ENCODE results near the gene AGAP5.
"Not testable (repeated sequence)": the region's sequence is repeated elsewhere in the genome, so short reads cannot be mapped to it uniquely, and the experiment has no call there.

Gene AGAP5

GRCh38 chr10:73714483-73714882, 16.6 kb upstream of the AGAP5 start:
- not testable (repeated sequence) for DNase-seq (ENCODE audit: low read depth)

DNA sequence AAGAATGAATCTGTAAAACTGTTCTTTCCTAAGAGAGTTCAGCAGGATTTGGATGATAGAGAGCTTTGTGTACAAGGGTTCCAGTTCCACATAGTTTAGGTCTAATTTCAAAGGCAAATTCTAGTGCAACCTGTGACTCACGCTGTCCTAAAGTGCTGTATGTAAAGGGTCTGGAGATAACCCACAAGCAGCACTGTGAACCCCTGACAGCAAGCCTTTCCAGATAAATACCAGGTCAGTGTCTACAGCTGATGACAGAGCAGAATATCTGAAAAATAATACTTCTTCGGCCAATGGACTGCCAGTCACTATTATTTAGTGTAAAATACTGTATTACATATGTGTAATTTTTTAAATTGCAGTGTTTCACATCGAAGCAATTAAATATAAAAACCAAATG, 16.0 kb upstream of the AGAP5 start:
- DNase-seq (ENCODE audit: low read depth): not testable (repeated sequence)

DNA sequence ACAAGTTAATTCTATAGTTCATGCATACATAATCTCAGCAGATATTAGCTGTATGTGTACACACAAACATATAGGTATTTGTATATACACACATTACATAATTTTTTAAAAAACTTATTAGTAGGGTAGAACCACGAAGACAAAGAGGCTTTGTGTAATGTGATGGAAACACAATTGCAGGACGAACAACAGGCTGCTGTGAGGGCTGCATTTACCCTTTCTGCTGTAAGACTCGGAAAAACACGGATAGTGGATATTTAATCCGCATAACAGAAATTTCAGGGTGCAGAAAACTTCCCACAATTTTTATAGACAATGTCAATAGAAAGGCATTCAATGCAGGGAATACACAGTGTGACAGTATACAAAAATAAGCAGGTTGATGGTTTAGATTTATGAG, 13.8 kb upstream of the AGAP5 start:
- not testable (repeated sequence) for DNase-seq (ENCODE audit: low read depth)

DNA sequence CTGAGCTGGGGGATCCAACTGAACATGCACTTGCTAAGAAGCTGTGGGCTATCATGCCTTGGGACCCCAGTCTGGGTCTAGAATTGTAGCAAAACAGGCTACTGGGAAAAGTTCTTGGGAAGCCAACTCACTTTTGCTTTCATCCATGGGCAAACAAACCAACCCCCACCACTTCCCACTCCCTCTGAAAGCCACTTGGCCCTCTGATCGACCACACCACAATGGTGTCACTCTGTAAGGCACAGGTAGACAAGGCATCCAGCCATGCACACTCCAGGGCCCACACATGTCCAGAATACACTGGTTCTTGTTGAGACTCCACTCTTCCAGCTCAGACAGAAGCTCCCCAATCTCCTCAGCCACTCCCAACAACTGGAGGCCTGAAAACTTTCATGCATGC, 10.2 kb upstream of the AGAP5 start:
- not testable (repeated sequence) for DNase-seq (ENCODE audit: low read depth)

GRCh38 chr10:73707628-73708027, 9.7 kb upstream of the AGAP5 start:
- not testable (repeated sequence) for DNase-seq (ENCODE audit: low read depth)

GRCh38 chr10:73706488-73706887, 8.6 kb upstream of the AGAP5 start:
- DNase-seq (ENCODE audit: low read depth): not testable (repeated sequence)

DNA sequence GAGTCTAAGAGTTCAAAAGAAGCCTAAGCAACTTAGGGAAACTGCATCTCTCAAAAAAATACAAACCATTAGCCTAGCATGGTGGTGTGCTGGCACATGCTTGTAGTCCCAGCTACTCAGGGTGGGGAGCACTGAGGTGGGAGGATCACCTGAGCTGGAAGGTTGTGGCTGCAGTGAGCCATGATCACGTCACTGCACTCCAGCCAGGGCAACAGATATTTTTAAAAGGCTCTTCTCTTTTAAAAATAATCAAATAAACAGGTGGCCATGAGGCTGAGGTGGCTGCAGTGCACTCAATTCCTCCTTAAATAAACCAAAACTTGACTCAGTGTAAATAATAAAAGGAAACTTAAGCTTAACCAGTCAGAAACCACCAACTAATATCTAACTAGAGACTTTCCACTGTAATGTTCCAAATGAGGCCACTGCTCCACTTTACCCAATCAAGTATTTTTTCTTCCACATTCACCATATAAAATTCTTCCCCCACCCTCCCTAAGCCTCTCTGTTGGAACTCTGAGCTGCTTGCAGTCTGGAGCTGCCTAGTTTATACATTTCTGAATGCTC, 7.7 kb upstream of the AGAP5 start:
- DNase-seq (ENCODE audit: low read depth): not testable (repeated sequence)

DNA sequence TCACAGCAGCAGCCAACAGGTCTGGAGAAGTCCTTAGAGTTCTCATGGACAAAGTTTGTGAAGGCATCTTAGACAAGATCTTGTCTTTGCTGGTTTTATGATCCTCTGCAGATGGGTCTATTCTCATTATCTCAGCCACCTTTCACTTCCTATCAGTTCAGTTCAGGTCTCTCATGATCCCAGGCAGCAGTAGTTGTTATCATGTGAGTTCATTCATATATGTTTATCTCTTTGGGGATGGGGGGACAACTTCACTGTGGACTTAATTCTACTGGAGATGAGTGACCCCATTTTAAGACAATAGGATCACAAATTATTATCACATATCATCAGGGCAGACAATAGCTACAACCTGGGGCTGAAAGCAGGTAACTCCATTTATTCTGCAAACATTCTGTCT, 6.0 kb upstream of the AGAP5 start:
- not testable (repeated sequence) for DNase-seq (ENCODE audit: low read depth)

DNA sequence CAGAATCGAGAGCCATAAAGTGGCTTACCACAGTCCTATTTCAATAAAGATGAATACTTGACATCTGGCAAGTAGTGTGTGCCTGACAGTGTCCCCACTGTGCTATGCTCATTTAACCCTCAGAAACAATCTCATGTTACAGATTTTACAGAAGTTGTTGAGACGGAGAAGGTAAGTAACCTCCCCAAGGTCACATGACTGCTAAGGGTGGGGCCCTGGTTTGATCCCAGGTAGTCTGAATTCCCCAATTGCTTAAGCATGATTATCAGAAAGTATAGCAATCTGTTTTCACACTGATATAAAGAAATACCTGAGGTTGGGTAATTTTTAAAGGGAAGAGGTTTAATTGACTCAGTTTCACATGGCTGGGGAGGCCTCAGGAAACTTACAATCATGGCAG, 910 bp upstream of the AGAP5 start:
- DNase-seq (ENCODE audit: low read depth): not testable (repeated sequence)

- DNase-seq (ENCODE audit: low read depth): not testable (repeated sequence)
Measured at GRCh38 chr10:73695302-73695701, 2.6 kb downstream of the AGAP5 start.

GRCh38 chr10:73690755-73691154, 7.2 kb downstream of the AGAP5 start:
- not testable (repeated sequence) for DNase-seq (ENCODE audit: low read depth)

GRCh38 chr10:73689596-73689995, 8.3 kb downstream of the AGAP5 start:
- not testable (repeated sequence) for DNase-seq (ENCODE audit: low read depth)

- not testable (repeated sequence) for DNase-seq (ENCODE audit: low read depth)
Measured at GRCh38 chr10:73687641-73688040, 10.3 kb downstream of the AGAP5 start.

DNA sequence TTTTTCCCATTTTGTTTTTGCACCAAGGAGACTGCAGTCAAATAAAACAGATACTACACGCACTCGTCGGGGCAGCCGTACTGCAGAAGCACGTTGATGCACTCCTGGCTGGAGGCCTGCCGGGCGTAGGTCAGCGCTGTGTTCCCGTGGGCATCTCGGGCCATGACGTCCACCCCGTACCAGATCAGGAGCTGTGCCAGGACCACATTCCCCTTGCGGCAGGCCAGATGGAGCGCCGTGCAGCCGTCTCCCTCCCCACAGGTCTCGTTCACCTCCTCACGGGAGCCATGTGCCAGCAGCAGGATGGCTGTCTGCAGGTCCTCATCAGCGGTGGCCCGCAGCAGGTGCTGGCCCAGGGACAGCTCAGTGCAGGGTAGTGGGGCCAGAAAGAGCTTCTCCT, 23.4 kb downstream of the AGAP5 start:
- not testable (repeated sequence) for DNase-seq (ENCODE audit: low read depth)

DNA sequence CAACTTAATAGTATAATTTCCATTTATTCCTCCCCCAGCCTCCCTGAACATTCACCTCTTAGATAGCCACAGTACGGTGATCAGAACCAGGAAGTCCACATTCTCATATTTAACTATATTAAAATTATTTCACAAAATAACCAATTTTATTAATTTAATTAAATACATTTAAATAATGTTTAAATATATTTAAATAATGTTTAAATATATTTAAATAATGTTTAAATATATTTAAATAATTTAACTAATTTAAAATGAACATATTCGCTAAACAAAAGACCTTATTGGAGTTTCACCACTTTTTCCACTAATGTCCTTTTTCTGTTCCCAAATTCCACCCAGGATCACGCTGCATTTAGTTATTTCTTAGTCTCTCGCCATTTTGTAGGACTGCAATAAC, 29.5 kb downstream of the AGAP5 start:
- DNase-seq (ENCODE audit: low read depth): not testable (repeated sequence)

- not testable (repeated sequence) for DNase-seq (ENCODE audit: low read depth)
Measured at GRCh38 chr10:73666153-73666809, 31.6 kb downstream of the AGAP5 start.

DNA sequence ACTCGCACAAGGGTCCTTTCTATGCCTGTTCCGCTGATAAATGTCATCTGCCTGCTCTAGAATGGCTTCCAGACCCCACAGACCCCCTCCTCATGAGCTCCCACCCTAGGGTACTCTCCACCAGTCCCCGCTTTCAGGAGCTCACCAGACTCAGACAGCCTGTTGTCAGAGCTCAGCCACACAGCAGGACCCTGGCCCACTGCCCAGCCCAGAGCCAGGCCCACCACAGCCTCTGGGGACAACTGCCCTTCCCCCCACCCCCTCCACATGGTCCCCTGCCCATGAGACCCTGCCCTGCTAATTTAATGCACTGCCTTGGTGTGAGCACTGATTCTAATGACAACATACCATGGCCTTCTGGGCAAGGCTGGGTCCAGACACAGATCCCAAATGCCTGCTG, 32.3 kb downstream of the AGAP5 start:
- not testable (repeated sequence) for DNase-seq (ENCODE audit: low read depth)

GRCh38 chr10:73664156-73665040, 33.5 kb downstream of the AGAP5 start:
- DNase-seq (ENCODE audit: low read depth): not testable (repeated sequence)

DNA sequence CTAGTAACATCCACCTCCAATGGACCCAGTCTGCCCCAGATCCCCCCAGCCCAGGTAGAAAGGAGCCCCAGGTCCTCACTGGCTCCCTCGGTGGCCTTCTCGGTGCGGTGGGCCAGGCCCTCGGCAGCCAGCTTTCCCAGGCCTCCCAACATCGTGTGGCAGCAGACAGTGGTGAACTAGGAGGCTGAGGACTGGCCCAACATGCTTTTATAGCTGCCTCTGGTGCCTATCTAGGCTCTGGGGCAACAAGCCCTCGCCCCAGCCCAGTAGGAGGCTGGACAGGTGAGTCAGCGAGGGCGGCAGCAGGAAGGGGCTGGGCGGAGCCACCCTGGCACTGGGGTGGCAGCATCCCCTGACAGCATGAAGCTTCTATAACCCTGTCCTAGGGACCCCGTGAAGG, 34.3 kb downstream of the AGAP5 start:
- DNase-seq (ENCODE audit: low read depth): not testable (repeated sequence)

- DNase-seq (ENCODE audit: low read depth): not testable (repeated sequence)
Measured at GRCh38 chr10:73662705-73663104, 35.2 kb downstream of the AGAP5 start.

DNA sequence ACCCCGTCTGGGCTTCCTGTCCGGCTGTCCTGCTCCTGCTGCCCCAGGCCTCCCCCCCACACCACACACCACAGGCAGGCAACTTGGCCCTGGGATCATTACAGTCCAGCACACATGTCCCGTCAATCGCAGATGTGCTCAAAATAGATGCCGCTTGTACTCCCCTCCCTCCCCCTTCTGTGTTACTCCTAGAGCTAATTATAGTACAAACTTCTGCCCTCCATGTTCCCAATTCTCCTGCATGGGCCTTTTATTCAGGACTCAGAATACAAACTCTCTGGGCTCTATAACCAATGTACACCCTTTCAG, 42.0 kb downstream of the AGAP5 start, which contains the start of gene SYNPO2L:
Gene SYNPO2L (minus strand): TSS at position 40 of the 309 bp plus-strand sequence. CDS start 107 bp downstream, outside the sequence.
- DNase-seq (ENCODE audit: low read depth): no peak

DNA sequence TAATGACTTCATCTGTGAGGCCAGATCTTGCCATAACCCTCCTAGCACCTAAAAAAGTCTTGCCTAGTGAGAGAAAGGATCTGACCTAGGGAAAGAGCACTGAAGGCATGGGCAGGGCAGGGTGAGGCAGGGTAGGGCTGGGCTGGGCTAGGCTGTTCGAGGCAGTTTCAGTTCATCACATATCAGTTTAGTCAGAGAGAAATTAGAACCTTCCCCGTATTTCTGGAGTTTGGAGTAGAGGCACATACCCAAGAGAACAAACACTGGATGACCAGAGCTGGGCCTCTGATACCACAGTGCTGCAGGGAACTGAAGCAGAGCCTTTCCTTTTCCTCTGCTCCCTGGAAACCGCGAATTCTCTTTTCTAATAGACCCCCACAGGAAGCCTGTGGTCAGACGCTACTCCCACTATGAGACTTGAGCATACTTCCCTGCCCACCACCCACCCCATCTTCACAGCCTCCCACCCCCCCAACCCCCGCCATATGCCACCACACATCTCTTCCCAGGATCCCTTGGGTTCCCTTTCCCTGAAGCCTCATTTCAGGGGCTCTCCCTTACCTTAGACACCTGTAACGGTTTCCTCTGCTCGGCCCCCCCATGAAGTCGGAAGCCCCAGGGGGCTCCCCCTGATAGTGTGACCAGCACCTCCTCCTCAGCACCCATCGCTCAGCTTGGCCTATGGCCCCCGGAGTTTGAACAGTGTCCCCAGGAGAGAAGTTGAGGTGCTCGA, 42.5 kb downstream of the AGAP5 start:
- no peak for DNase-seq (ENCODE audit: low read depth)
